GM13977 (cell line): ENCODE results near the gene MMP1.

Experiments used
- DNase-seq: peaks from one replicate; pipeline ENCODE4 v3.0.0; 2012; ENCODE audit warnings: low spot score
- in situ Hi-C: fragments of 300-500 bp; cut with MboI; formaldehyde crosslinking; loops from one replicate; pipeline ENCODE4 v1.12.0; 2022; ENCODE audit warnings: low sequenced_read_pairs, low pct_unique_long_range_greater_than_20kb, mixed read lengths, inconsistent platforms; ENCODE audit not compliant: unreplicated experiment
- TF ChIP-seq, protein P1 (sequence below): IDR thresholded peaks from 2 replicates; pipeline ENCODE4 v1.5.1; 2012; ENCODE audit warnings: mild to moderate bottlenecking, control low read depth; ENCODE audit not compliant: insufficient read depth; ENCODE audit errors: extremely low read depth, missing control alignments

MMP1 gene

DNA sequence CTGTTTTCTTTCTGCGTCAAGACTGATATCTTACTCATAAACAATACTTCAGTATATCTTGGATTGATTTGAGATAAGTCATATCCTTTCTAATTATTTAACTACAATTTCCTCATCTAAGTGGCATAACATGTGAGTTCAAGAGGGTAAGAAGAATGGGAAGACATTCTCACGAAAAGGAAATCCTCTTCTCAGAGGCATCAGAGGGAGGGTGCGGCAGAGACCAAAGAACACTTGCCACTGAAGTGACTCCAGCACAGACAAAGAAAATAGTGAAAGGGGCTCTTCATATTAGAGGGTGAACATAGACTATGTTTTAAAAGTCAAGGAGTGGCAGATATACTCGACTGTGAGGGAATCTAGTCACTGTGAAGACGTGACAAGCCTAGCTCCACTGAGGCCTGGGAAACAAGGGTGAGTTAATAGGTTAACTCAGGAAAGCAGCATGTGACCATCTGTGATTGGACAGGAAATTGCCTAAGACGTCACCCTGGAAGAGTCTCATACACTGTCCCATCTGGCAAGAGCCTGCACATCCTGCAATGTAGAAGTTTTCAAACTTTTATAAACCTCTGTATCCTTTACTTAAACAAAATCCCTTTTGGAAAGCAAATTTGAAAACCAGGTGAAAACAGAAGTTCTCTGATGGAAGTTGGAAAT is 1.9 kb upstream of the MMP1 start:
- in situ Hi-C loops, result no loop called here
- TF ChIP-seq, protein P1, sequence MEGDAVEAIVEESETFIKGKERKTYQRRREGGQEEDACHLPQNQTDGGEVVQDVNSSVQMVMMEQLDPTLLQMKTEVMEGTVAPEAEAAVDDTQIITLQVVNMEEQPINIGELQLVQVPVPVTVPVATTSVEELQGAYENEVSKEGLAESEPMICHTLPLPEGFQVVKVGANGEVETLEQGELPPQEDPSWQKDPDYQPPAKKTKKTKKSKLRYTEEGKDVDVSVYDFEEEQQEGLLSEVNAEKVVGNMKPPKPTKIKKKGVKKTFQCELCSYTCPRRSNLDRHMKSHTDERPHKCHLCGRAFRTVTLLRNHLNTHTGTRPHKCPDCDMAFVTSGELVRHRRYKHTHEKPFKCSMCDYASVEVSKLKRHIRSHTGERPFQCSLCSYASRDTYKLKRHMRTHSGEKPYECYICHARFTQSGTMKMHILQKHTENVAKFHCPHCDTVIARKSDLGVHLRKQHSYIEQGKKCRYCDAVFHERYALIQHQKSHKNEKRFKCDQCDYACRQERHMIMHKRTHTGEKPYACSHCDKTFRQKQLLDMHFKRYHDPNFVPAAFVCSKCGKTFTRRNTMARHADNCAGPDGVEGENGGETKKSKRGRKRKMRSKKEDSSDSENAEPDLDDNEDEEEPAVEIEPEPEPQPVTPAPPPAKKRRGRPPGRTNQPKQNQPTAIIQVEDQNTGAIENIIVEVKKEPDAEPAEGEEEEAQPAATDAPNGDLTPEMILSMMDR, result no peak
- no peak for DNase-seq

GRCh38 chr11:102794382-102794781 is 3.6 kb downstream of the MMP1 start:
- in situ Hi-C loops, result no loop called here
- peak; percentile 20 for DNase-seq

GRCh38 chr11:102793677-102794290 is 4.2 kb downstream of the MMP1 start:
- in situ Hi-C loops, result no loop called here
- no peak for DNase-seq
- TF ChIP-seq, protein P1, result no peak

More at GRCh38 chr11:102794382-102794781, 3.6 kb downstream of the MMP1 start:
- TF ChIP-seq, protein P1, result peak; percentile 50

DNA sequence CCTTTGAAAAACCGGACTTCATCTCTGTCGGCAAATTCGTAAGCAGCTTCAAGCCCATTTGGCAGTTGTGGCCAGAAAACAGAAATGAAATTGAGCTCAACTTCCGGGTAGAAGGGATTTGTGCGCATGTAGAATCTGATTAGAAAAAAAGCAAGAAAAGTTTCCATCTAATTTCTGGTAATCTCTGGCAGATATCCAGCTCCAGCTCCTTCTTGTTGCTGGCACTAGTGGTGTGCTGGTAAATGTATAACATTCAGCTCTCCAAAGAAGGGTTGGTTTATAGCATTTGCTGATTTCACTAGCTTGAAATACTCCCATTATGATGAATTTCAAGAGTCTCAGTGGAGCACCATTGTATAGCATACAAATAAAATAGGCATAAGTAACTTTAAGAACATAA is 5.4 kb downstream of the MMP1 start:
- in situ Hi-C loops, result no loop called here
- TF ChIP-seq, protein P1, result no peak
- no peak for DNase-seq

GRCh38 chr11:102791271-102792036 is 6.5 kb downstream of the MMP1 start:
- DNase-seq, result no peak
- in situ Hi-C loops, result no loop called here
- TF ChIP-seq, protein P1, result no peak

GRCh38 chr11:102788334-102788995 is 9.5 kb downstream of the MMP1 start:
- TF ChIP-seq, protein P1, result no peak
- in situ Hi-C loops, result no loop called here
- no peak for DNase-seq
